GM12872 (cell line): ENCODE data around the gene LCOR.

Experiments
- TF ChIP-seq, protein P1 (sequence below): IDR thresholded peaks from 3 replicates; pipeline ENCODE4 v1.5.1; 2011; ENCODE audit warnings: low read depth, mild to moderate bottlenecking, low read length, moderate library complexity; ENCODE audit not compliant: insufficient read depth

The LCOR gene

DNA sequence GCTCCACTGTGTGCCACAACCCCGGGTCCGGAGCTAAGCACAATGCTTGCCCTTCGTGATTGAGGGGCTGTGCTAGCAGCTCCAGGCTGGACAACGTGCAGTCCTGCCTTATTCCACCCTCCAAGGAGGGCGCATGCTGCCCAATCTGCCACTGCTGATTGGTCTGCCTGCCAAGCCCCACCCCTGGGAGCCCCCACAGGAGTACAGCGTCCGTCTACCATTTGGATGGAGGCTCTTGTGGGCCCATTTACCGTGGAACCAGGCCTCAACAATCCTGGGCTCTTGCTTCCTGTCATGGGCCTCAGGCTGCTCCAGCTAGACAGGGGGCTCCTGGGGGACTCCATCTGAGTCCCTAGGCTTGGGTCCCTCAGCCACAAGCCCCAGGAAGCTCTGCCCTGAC, 180.4 kb downstream of the LCOR start:
- TF ChIP-seq, protein P1, sequence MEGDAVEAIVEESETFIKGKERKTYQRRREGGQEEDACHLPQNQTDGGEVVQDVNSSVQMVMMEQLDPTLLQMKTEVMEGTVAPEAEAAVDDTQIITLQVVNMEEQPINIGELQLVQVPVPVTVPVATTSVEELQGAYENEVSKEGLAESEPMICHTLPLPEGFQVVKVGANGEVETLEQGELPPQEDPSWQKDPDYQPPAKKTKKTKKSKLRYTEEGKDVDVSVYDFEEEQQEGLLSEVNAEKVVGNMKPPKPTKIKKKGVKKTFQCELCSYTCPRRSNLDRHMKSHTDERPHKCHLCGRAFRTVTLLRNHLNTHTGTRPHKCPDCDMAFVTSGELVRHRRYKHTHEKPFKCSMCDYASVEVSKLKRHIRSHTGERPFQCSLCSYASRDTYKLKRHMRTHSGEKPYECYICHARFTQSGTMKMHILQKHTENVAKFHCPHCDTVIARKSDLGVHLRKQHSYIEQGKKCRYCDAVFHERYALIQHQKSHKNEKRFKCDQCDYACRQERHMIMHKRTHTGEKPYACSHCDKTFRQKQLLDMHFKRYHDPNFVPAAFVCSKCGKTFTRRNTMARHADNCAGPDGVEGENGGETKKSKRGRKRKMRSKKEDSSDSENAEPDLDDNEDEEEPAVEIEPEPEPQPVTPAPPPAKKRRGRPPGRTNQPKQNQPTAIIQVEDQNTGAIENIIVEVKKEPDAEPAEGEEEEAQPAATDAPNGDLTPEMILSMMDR = no peak

GRCh38 chr10:97013568-97013967, 181.5 kb downstream of the LCOR start:
- TF ChIP-seq, protein P1 = no peak

DNA sequence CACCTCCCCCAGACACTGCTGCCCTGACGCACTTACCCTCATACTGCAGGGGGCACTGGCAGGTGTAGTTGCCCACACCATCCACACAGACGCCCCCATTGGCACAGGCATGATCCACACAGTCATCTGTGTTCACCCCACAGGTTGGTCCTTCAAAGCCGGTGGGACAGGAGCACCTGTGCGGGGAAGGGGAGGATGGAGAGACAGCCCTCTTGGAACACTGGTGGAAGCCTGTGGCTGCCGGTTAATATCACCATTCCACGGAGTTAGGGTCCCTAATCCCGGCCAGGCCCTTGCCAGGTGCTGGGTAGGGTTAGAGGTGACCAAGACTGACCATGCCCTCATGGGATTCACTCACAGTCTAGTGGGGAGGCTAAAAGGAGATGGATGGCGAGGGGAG, 181.9 kb downstream of the LCOR start:
- TF ChIP-seq, protein P1 = no peak

DNA sequence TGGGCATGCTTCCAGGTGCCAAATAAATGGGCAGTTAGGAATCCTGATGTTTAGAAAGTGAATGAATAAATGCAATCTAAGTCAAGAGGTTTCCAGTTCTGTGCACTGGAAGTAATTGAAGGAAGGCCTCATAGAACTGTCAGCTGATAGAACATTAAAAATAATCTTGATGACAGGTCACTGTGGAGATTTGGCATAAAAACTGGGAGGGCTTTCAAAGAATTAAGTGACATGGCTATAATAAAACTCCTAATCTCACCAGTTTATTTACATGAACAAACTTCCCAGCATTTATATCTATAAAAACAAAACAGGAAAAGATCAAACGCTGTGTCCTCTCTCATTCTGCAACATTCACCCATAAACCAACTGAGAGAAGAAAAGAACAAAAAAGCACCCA, 183.1 kb downstream of the LCOR start:
- TF ChIP-seq, protein P1 = no peak

GRCh38 chr10:97016728-97017473, 184.8 kb downstream of the LCOR start:
- TF ChIP-seq, protein P1 = no peak

DNA sequence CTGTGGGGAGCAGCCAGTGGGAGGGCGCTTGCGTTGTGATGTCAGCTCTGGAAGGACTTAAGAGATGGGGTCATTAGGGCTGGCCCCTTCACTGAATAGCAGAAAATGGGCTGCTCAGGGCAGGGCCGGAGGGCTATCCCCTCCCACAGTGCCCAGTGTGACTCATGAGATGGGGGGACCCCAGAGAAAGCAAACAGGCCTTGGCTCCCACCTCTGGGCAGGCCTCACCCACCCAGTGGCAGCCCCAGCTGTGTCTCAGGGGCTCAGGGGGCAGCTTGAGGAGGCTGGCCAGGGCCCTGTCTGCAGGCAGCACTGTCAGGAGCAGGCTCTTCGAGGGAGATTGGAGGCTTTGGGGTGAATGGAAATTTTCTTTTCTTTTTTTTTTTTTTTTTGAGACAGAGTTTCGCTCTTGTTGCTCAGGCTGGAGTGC, 185.4 kb downstream of the LCOR start:
- TF ChIP-seq, protein P1 = no peak

GRCh38 chr10:97018251-97019212, 186.4 kb downstream of the LCOR start:
- TF ChIP-seq, protein P1 = no peak
